Effector memory CD4-positive, alpha-beta T cell (primary cell): ENCODE measurements around the gene FAM234A.

Source experiments
- DNase-seq, 3 donors: peaks; one replicate each; pipeline ENCODE4 v3.0.0-alpha.2; 2020
- H3K27ac ChIP-seq: 2 replicates; pipeline ENCODE4 v1.7.0; 2013; ENCODE audit warnings: mild to moderate bottlenecking, low read length, moderate library complexity; ENCODE audit not compliant: insufficient read depth, poor library complexity, severe bottlenecking
- H3K27me3 ChIP-seq: replicated peaks from 2 replicates; pipeline ENCODE4 v1.7.0; 2013; ENCODE audit warnings: mild to moderate bottlenecking, low read length; ENCODE audit not compliant: insufficient read depth, control insufficient read depth, poor library complexity, severe bottlenecking
- H3K36me3 ChIP-seq: 2 replicates; pipeline ENCODE4 v1.7.0; 2013; ENCODE audit warnings: mild to moderate bottlenecking, low read length, moderate library complexity; ENCODE audit not compliant: control insufficient read depth, insufficient read depth
- H3K4me1 ChIP-seq: 2 replicates; pipeline ENCODE4 v1.7.0; 2013; ENCODE audit warnings: low read length, mild to moderate bottlenecking; ENCODE audit not compliant: control insufficient read depth, insufficient read depth, poor library complexity, severe bottlenecking
- H3K4me3 ChIP-seq: 2 replicates; pipeline ENCODE4 v1.7.0; 2013; ENCODE audit warnings: low read length, low read depth, mild to moderate bottlenecking; ENCODE audit not compliant: insufficient read depth, poor library complexity, severe bottlenecking
- H3K9me3 ChIP-seq: 2 replicates; pipeline ENCODE4 v1.7.0; 2013; ENCODE audit warnings: mild to moderate bottlenecking, low read length, moderate library complexity; ENCODE audit not compliant: control insufficient read depth

FAM234A gene

DNA sequence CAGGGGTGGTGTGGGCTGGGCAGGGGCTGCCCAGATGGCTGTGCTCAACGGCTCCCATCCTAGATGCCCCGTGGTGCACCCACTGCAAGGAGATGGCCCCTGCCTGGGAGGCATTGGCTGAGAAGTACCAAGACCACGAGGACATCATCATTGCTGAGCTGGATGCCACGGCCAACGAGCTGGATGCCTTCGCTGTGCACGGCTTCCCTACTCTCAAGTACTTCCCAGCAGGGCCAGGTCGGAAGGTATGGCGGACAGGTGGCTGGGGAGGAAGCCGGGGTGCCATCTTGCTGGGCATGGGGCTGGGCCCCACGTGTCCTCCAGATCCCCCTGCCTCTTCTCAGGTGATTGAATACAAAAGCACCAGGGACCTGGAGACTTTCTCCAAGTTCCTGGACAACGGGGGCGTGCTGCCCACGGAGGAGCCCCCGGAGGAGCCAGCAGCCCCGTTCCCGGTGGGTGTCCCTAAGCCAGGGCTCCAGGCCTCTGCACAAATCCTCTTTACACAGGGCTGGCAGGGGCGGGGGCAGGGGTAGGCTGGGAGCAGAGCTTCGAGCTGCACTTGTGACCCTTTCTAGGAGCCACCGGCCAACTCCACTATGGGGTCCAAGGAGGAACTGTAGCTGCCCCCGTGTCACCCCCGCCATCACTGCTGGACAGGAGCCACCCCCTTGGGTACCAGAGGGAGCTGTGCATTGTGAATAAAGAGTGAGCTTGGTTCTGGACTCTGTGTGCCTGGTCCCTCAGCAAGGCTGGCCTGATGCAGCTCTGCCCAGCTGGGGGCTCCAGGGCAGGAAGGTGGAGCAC is 52.1 kb downstream of the FAM234A start:
- H3K36me3 ChIP-seq = peaks cover 52% of the 10 kb centered on the region
- no peak overlapping the region for H3K27ac ChIP-seq
- no peaks in the 10 kb centered on the region for H3K4me1 ChIP-seq
- no peak overlapping the region for H3K4me3 ChIP-seq
- peaks cover 2% of the 10 kb centered on the region for H3K27me3 ChIP-seq
- no peaks in the 10 kb centered on the region for H3K9me3 ChIP-seq
- DNase-seq = no peak

DNA sequence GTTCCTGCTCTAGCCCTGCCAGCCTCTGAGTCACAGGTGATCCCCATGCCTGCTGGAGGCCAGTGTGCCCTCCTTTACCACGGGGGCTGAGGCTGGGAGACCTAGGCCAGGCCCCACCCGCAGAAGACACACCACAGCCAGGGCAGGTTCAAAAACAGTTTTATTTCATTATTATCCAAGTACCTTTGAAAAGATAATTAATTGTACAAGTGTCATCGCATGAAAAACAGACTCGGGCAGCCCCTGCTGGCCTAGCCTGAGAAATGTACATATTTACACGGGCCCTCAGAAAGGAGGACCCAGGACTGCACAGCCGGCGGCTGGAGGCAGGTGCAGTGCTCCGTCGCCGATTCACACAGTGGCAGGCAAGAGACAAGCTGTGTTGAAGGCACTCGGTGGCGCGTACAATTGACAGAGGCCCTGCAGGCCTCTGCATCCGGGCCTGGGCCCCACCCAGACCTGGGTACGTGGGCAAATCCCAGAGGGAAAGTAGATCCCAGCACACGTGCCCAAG is 52.7 kb downstream of the FAM234A start:
- H3K4me3 ChIP-seq = no peak overlapping the region
- no peaks in the 10 kb centered on the region for H3K27me3 ChIP-seq
- no peaks in the 10 kb centered on the region for H3K4me1 ChIP-seq
- no peak for DNase-seq
- no peaks in the 10 kb centered on the region for H3K9me3 ChIP-seq
- no peak overlapping the region for H3K27ac ChIP-seq
- peaks cover 57% of the 10 kb centered on the region for H3K36me3 ChIP-seq

GRCh38 chr16:287981-288920 is 53.6 kb downstream of the FAM234A start:
- Histone ChIP-seq H3K4me1 (no peaks in the 10 kb centered on the region), H3K4me3 (no peak overlapping the region), H3K36me3 (peaks cover 66% of the 10 kb centered on the region), H3K9me3 (no peaks in the 10 kb centered on the region), H3K27me3 (no peaks in the 10 kb centered on the region), H3K27ac (no peak overlapping the region)
- no peak for DNase-seq

GRCh38 chr16:289395-289997 is 54.9 kb downstream of the FAM234A start:
- Histone ChIP-seq H3K9me3 (no peaks in the 10 kb centered on the region), H3K36me3 (peaks cover 74% of the 10 kb centered on the region), H3K4me3 (no peak overlapping the region), H3K27me3 (no peaks in the 10 kb centered on the region), H3K4me1 (no peaks in the 10 kb centered on the region), H3K27ac (no peak overlapping the region)
- no peak for DNase-seq

- no peak overlapping the region for H3K27ac ChIP-seq
- no peak for DNase-seq
- peaks cover 74% of the 10 kb centered on the region for H3K36me3 ChIP-seq
- H3K27me3 ChIP-seq = no peaks in the 10 kb centered on the region
- no peak overlapping the region for H3K4me3 ChIP-seq
- H3K4me1 ChIP-seq = no peaks in the 10 kb centered on the region
- no peaks in the 10 kb centered on the region for H3K9me3 ChIP-seq
Measured at GRCh38 chr16:290015-290680, 55.5 kb downstream of the FAM234A start.

GRCh38 chr16:290681-291405 is 56.2 kb downstream of the FAM234A start:
- Histone ChIP-seq H3K27ac (no peak overlapping the region), H3K9me3 (no peaks in the 10 kb centered on the region), H3K36me3 (peaks cover 74% of the 10 kb centered on the region), H3K4me3 (no peak overlapping the region), H3K27me3 (no peaks in the 10 kb centered on the region), H3K4me1 (no peaks in the 10 kb centered on the region)
- no peak for DNase-seq

- no peaks in the 10 kb centered on the region for H3K4me1 ChIP-seq
- H3K36me3 ChIP-seq = peaks cover 77% of the 10 kb centered on the region
- no peak overlapping the region for H3K4me3 ChIP-seq
Measured at GRCh38 chr16:291539-291938, 56.9 kb downstream of the FAM234A start.

GRCh38 chr16:293043-293775 is 58.6 kb downstream of the FAM234A start:
- DNase-seq = no peak
- H3K27ac ChIP-seq = no peak overlapping the region
- no peaks in the 10 kb centered on the region for H3K27me3 ChIP-seq
- H3K4me1 ChIP-seq = no peaks in the 10 kb centered on the region
- no peaks in the 10 kb centered on the region for H3K9me3 ChIP-seq
- H3K36me3 ChIP-seq = peaks cover 78% of the 10 kb centered on the region
- H3K4me3 ChIP-seq = no peak overlapping the region

More at GRCh38 chr16:291539-291938, 56.9 kb downstream of the FAM234A start:
- no peaks in the 10 kb centered on the region for H3K9me3 ChIP-seq
- H3K27ac ChIP-seq = no peak overlapping the region
- no peaks in the 10 kb centered on the region for H3K27me3 ChIP-seq
- DNase-seq = no peak
